Left ventricle myocardium inferior (tissue), 1 donor: ENCODE data around the gene PCBP2. TPM values are rescaled to one million over a fixed set of nuclear protein-coding genes. Genes with fewer than 3 reads are reported as not detected.

Experiments
- DNase-seq: peaks from one replicate; pipeline ENCODE4 v3.0.0-alpha.2; 2020
- H3K27ac ChIP-seq: fragments of 200-600 bp; replicated peaks from 2 replicates; pipeline ENCODE4 v1.8.0; 2021
- H3K27me3 ChIP-seq: fragments of 200-600 bp; 2 replicates; pipeline ENCODE4 v1.8.0; 2021; ENCODE audit warnings: low read depth
- H3K36me3 ChIP-seq: fragments of 200-600 bp; 2 replicates; pipeline ENCODE4 v1.8.0; 2021
- H3K4me1 ChIP-seq: fragments of 200-600 bp; 2 replicates; pipeline ENCODE4 v1.8.0; 2021
- H3K4me3 ChIP-seq: fragments of 200-600 bp; 2 replicates; pipeline ENCODE4 v1.8.0; 2021; ENCODE audit warnings: mild to moderate bottlenecking, moderate library complexity
- H3K9me3 ChIP-seq: fragments of 200-600 bp; replicated peaks from 2 replicates; pipeline ENCODE4 v1.8.0; 2021
- intact Hi-C: fragments of 100-400 bp; cut with micrococcal nuclease; formaldehyde crosslinking; loops from one replicate; pipeline ENCODE4 v1.11.0; 2022
- total RNA-seq: library from RNA; stranded (reverse); fragmentation: NEBNext Ultra II Directional; extraction: Animal tissue kit (Norgen Biotek cat#: 25700); gene quantifications from one replicate; pipeline ENCODE4 v1.2.1, GENCODE V29; 2021
- TF ChIP-seq, protein P1 (sequence below): fragments of 200-600 bp; IDR thresholded peaks from 2 replicates; pipeline ENCODE4 v1.8.0; 2021; ENCODE audit warnings: antibody characterized with exemption, mild to moderate bottlenecking, borderline replicate concordance
- donor health status: DM: no; HTN: yes; CAD: no; lungs with severe emphysema.

The PCBP2 gene
- total RNA-seq, 1 donor from 2014 or later: 530 TPM

DNA sequence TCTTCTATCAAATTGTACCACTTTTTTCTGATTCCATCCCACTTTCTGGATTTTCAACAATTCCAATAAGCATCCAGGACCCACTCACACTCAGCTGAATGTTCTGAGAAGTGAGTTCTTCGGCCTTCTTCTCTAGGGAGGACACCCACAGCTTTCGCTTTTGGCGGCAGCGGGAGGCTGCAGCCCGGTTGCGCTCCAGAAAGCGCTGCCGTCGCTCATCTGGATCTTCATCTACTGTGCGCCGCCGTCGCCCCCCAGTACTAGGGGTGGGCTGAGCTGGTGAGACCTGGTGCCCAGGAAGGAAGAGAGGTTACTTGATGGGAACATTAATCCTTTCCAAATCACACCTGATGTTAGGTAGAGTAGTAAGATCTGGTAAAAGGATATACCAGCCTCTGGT is 72.6 kb downstream of the PCBP2 start:
- no peaks in the 10 kb centered on the region for H3K4me1 ChIP-seq
- peaks cover 96% of the 10 kb centered on the region for H3K36me3 ChIP-seq
- no peak overlapping the region for H3K27ac ChIP-seq
- intact Hi-C loops: no loop called here
- TF ChIP-seq, protein P1, sequence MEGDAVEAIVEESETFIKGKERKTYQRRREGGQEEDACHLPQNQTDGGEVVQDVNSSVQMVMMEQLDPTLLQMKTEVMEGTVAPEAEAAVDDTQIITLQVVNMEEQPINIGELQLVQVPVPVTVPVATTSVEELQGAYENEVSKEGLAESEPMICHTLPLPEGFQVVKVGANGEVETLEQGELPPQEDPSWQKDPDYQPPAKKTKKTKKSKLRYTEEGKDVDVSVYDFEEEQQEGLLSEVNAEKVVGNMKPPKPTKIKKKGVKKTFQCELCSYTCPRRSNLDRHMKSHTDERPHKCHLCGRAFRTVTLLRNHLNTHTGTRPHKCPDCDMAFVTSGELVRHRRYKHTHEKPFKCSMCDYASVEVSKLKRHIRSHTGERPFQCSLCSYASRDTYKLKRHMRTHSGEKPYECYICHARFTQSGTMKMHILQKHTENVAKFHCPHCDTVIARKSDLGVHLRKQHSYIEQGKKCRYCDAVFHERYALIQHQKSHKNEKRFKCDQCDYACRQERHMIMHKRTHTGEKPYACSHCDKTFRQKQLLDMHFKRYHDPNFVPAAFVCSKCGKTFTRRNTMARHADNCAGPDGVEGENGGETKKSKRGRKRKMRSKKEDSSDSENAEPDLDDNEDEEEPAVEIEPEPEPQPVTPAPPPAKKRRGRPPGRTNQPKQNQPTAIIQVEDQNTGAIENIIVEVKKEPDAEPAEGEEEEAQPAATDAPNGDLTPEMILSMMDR: no peak
- no peak for DNase-seq
- no peaks in the 10 kb centered on the region for H3K9me3 ChIP-seq
- no peaks in the 10 kb centered on the region for H3K27me3 ChIP-seq
- no peak overlapping the region for H3K4me3 ChIP-seq

DNA sequence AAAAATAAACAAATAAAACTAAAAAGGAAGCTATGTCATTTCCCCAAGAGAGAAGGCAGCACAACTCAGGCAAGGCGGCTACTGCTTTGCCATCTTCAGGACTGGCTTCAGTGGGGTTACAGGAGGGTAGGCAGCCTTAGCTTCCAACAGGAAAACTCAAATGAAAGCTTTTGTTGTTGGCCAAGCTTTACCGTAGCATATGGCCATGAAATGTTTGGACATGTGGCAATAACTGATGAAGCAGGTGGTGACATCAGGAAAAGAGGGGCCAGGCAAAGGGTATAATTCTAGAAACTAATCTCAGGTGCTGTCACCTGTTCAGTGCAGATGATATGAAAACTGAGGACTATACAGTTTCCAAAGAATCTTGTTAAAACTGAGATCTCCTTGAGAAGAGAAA is 78.2 kb downstream of the PCBP2 start:
- Histone ChIP-seq H3K4me3 (no peak overlapping the region), H3K4me1 (no peaks in the 10 kb centered on the region), H3K27me3 (no peaks in the 10 kb centered on the region), H3K9me3 (no peaks in the 10 kb centered on the region), H3K36me3 (peaks cover 96% of the 10 kb centered on the region), H3K27ac (no peak overlapping the region)
- TF ChIP-seq, protein P1: no peak
- DNase-seq: no peak
- intact Hi-C loops: no loop called here

Other genes with a start within 250 kb of the PCBP2 start
- gene ITGB7, start 244.9 kb upstream of the PCBP2 start, total RNA-seq: 1.1 TPM
- gene RARG, start 219.9 kb upstream of the PCBP2 start, total RNA-seq: 14.9 TPM
- 0.36 TPM for gene ESPL1, start 183.8 kb upstream of the PCBP2 start, total RNA-seq
- gene PFDN5, start 156.6 kb upstream of the PCBP2 start, total RNA-seq: 399 TPM
- 34.8 TPM for gene MYG1, start 152.4 kb upstream of the PCBP2 start, total RNA-seq
- 45.1 TPM for gene AAAS, start 130.5 kb upstream of the PCBP2 start, total RNA-seq
- not detected for gene SP7, start 115.7 kb upstream of the PCBP2 start, total RNA-seq
- gene SP1, start 71.9 kb upstream of the PCBP2 start, total RNA-seq: 27.4 TPM
- gene AMHR2, start 28.2 kb upstream of the PCBP2 start, total RNA-seq: 0.36 TPM
- 53.1 TPM for gene PRR13, start 10.4 kb upstream of the PCBP2 start, total RNA-seq
- gene MAP3K12, start 47.4 kb downstream of the PCBP2 start, total RNA-seq: 4.8 TPM
- 12.9 TPM for gene TARBP2, start 49.2 kb downstream of the PCBP2 start, total RNA-seq
- not detected for gene NPFF, start 55.4 kb downstream of the PCBP2 start, total RNA-seq
- 29.8 TPM for gene ATF7, start 174.3 kb downstream of the PCBP2 start, total RNA-seq
- gene ATP5MC2, start 224.0 kb downstream of the PCBP2 start, total RNA-seq: 534 TPM